ENCODE measurements around the gene THSD7A.

GRCh38 chr7:11716185-11716584 is 115.8 kb downstream of the THSD7A start:
- no peak for TF ChIP-seq ZBTB43 (CRISPR knock-in tag; IDR thresholded peaks at IDR 0.05)
- TF ChIP-seq, protein P1, sequence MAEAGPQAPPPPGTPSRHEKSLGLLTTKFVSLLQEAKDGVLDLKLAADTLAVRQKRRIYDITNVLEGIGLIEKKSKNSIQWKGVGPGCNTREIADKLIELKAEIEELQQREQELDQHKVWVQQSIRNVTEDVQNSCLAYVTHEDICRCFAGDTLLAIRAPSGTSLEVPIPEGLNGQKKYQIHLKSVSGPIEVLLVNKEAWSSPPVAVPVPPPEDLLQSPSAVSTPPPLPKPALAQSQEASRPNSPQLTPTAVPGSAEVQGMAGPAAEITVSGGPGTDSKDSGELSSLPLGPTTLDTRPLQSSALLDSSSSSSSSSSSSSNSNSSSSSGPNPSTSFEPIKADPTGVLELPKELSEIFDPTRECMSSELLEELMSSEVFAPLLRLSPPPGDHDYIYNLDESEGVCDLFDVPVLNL (CRISPR knock-in tag; IDR thresholded peaks at IDR 0.05; ENCODE audit: borderline replicate concordance, low read depth), result no peak
- TF ChIP-seq CTCF (IDR thresholded peaks at IDR 0.05), result no peak
- TF ChIP-seq MAX (CRISPR knock-in tag; IDR thresholded peaks at IDR 0.05), result no peak
- TF ChIP-seq NR2C2 (CRISPR knock-in tag; IDR thresholded peaks at IDR 0.05), result no peak
- TF ChIP-seq FOXK1 (CRISPR knock-in tag; IDR thresholded peaks at IDR 0.05), result no peak
- TF ChIP-seq TEAD4 (CRISPR knock-in tag; IDR thresholded peaks at IDR 0.05), result no peak
- no peak for TF ChIP-seq ATF3 (CRISPR knock-in tag; conservative IDR thresholded peaks at IDR 0.05)
- TF ChIP-seq, protein P2, sequence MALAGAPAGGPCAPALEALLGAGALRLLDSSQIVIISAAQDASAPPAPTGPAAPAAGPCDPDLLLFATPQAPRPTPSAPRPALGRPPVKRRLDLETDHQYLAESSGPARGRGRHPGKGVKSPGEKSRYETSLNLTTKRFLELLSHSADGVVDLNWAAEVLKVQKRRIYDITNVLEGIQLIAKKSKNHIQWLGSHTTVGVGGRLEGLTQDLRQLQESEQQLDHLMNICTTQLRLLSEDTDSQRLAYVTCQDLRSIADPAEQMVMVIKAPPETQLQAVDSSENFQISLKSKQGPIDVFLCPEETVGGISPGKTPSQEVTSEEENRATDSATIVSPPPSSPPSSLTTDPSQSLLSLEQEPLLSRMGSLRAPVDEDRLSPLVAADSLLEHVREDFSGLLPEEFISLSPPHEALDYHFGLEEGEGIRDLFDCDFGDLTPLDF (CRISPR knock-in tag; IDR thresholded peaks at IDR 0.05), result no peak
- TF ChIP-seq ESRRA (CRISPR knock-in tag; IDR thresholded peaks at IDR 0.05; ENCODE audit: borderline replicate concordance), result no peak
- TF ChIP-seq, protein P3, sequence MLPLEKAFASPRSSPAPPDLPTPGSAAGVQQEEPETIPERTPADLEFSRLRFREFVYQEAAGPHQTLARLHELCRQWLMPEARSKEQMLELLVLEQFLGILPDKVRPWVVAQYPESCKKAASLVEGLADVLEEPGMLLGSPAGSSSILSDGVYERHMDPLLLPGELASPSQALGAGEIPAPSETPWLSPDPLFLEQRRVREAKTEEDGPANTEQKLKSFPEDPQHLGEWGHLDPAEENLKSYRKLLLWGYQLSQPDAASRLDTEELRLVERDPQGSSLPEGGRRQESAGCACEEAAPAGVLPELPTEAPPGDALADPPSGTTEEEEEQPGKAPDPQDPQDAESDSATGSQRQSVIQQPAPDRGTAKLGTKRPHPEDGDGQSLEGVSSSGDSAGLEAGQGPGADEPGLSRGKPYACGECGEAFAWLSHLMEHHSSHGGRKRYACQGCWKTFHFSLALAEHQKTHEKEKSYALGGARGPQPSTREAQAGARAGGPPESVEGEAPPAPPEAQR (CRISPR knock-in tag; IDR thresholded peaks at IDR 0.05), result no peak
- no peak for TF ChIP-seq SP1 (CRISPR knock-in tag; conservative IDR thresholded peaks at IDR 0.05)
- TF ChIP-seq KAT7 (CRISPR knock-in tag; IDR thresholded peaks at IDR 0.05; ENCODE audit: borderline replicate concordance), result no peak
